Stomach (tissue), 9 donors: ENCODE measurements around the gene INO80. TPM values are rescaled to one million over a fixed set of nuclear protein-coding genes. Genes with fewer than 3 reads are reported as not detected.

ENCODE experiments used
- DNase-seq, 2 donors: peaks; one replicate each; pipeline versions ENCODE4 v3.0.0 to v3.0.0-alpha.2; 2013 to 2019
- H3K27ac ChIP-seq, 5 donors: fragments of 200-600 bp in 4 of 5; sonication (generic) in 4 of 5; one replicate each; pipeline ENCODE4 v1.5.1; 2013 to 2019; ENCODE audit warnings: mild to moderate bottlenecking in 1 of 5, moderate library complexity in 1 of 5
- H3K27me3 ChIP-seq, 3 donors: fragments of 200-600 bp; sonication (generic); one replicate each; pipeline ENCODE4 v1.5.1; 2017 to 2019; ENCODE audit warnings: mixed run types in 1 of 3
- H3K36me3 ChIP-seq, 4 donors: fragments of 200-600 bp; sonication (generic); 1 replicate in 3 of 4; 2 replicates in 1 of 4; pipeline ENCODE4 v1.5.1; 2016 to 2019
- H3K4me1 ChIP-seq, 4 donors: fragments of 200-600 bp; sonication (generic); one replicate each; pipeline ENCODE4 v1.5.1; 2016 to 2019
- H3K4me3 ChIP-seq, 4 donors: fragments of 200-600 bp; sonication (generic) in 3 of 4; one replicate each; pipeline ENCODE4 v1.5.1; 2016 to 2019; ENCODE audit warnings: mild to moderate bottlenecking in 1 of 4
- H3K9me3 ChIP-seq, 4 donors: fragments of 200-600 bp; sonication (generic); one replicate each; pipeline ENCODE4 v1.5.1; 2016 to 2019
- EP300 ChIP-seq: sonication (generic); formaldehyde crosslinking; IDR thresholded peaks from one replicate; pipeline ENCODE4 v1.6.1; 2017; ENCODE audit warnings: antibody characterized with exemption
- POLR2A ChIP-seq, 4 donors: fragments of 450-650 bp; IDR thresholded peaks; one replicate each; pipeline ENCODE4 v1.6.1; 2016; ENCODE audit warnings: antibody characterized with exemption in 4 of 4, control low read depth in 2 of 4, mild to moderate bottlenecking in 1 of 4, moderate library complexity in 1 of 4
- POLR2AphosphoS5 ChIP-seq, 3 donors: sonication (generic); formaldehyde crosslinking; IDR thresholded peaks; one replicate each; pipeline ENCODE4 v1.6.1; 2016; ENCODE audit warnings: antibody characterized with exemption in 3 of 3
- WGBS, 5 donors: extraction: QIAGEN DNeasy Blood & Tissue Kit in 3 of 5; methylation state at CpG; one replicate each; pipeline versions ENCODE4 v1.1.5 to v1.1.7; 2013 to 2018; 5-methylcytosine and 5-hydroxymethylcytosine counted together
- intact Hi-C: fragments of 100-400 bp; cut with DNase I; formaldehyde crosslinking; loops from one replicate; pipeline ENCODE4 v1.15.1; 2023; ENCODE audit warnings: low total_unique reads
- polyA plus RNA-seq, 3 donors: library from polyadenylated mRNA; stranded (reverse); fragments of 200-250 nt; gene quantifications; one replicate each; pipeline ENCODE4 v1.2.3, GENCODE V29; 2013
- total RNA-seq, 5 donors: library from RNA; depleted of rRNA; stranded (reverse); fragments of >200 nt; gene quantifications; one replicate each; pipeline versions ENCODE4 v1.1.0 to v1.2.3, GENCODE V29; 2014 to 2016
- TF ChIP-seq, protein P1 (sequence below), 7 experiments: fragments of 450-650 bp in 4 of 7; fragments of 200-600 bp in 3 of 7; sonication (generic) in 3 of 7; IDR thresholded peaks; one replicate each; pipeline ENCODE4 v1.5.1; 2016 to 2019; ENCODE audit warnings: antibody characterized with exemption in 7 of 7, control low read depth in 2 of 7, mild to moderate bottlenecking in 1 of 7
- donor health status: healthy with polysubstance abuse.
- donor health status: Bipolar disorder and iron deficiency.
- donor health status: healthy.

INO80 gene
- total and polyA plus RNA-seq, 8 donors: 4.6 to 40.8 (median 29.2) TPM

GRCh38 chr15:41024131-41024530, 91.9 kb downstream of the INO80 start:
- TF ChIP-seq, protein P1, sequence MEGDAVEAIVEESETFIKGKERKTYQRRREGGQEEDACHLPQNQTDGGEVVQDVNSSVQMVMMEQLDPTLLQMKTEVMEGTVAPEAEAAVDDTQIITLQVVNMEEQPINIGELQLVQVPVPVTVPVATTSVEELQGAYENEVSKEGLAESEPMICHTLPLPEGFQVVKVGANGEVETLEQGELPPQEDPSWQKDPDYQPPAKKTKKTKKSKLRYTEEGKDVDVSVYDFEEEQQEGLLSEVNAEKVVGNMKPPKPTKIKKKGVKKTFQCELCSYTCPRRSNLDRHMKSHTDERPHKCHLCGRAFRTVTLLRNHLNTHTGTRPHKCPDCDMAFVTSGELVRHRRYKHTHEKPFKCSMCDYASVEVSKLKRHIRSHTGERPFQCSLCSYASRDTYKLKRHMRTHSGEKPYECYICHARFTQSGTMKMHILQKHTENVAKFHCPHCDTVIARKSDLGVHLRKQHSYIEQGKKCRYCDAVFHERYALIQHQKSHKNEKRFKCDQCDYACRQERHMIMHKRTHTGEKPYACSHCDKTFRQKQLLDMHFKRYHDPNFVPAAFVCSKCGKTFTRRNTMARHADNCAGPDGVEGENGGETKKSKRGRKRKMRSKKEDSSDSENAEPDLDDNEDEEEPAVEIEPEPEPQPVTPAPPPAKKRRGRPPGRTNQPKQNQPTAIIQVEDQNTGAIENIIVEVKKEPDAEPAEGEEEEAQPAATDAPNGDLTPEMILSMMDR (IDR thresholded peaks at IDR 0.05): no peak
- TF ChIP-seq POLR2AphosphoS5 (IDR thresholded peaks at IDR 0.05) (no peak), EP300 (no peak), POLR2A (IDR thresholded peaks at IDR 0.05) (no peak)
- no peaks in the 10 kb centered on the region for H3K9me3 ChIP-seq
- H3K4me3 ChIP-seq: no peak overlapping the region
- peak overlapping the region in 4 of 5 donors; percentile 16 to 51 (median 21) for H3K27ac ChIP-seq
- DNase-seq: peak in 1 of 2 donors; percentile 72
- WGBS, 5 donors: 49 to 64% (median 59%) methylated on average over 4 of the region's 4 CpGs
- H3K36me3 ChIP-seq: peaks cover 13 to 75% (median 56%) of the 10 kb centered on the region in 4 donors
- H3K27me3 ChIP-seq: no peaks in the 10 kb centered on the region
- H3K4me1 ChIP-seq: peaks cover 9 to 52% (median 30%) of the 10 kb centered on the region in 4 donors
- intact Hi-C loops: loop anchor here (5.0 kb wide), 1 partner anchor 117 kb away; no protein-coding TSS in a partner anchor

DNA sequence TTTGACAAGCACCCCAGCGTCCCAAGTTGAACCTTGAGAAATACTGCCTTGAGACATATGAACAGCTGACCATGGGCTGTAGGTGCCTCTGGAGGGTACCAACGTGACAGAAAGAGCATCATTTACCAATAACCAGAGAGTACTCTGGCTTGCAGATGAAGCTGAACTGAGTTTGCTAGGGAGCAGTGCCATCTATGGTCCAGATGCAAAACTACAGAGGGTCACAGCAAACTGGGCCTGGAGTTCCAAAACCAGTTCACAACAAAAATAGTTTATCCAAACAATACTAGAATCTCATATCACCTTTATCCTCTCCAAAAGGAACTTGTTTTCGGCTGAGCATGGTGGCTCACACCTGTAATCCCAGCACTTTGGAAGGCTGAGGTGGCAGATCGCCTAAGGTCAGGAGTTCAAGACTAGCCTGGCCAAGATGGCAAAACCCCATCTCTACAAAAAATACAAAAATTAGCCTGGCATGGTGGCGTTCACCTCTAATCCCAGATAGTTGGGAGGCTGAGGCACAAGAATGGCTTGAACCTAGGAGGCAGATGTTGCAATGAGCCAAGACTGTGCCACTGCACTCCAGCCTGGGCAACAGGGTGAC, 93.5 kb downstream of the INO80 start:
- intact Hi-C loops: loop anchor here (5.0 kb wide), 1 partner anchor 115 kb away; no protein-coding TSS in a partner anchor
- Histone ChIP-seq H3K36me3 (peaks cover 13 to 76% (median 54%) of the 10 kb centered on the region in 4 donors), H3K27ac (peak overlapping the region in 1 of 5 donors; percentile 40), H3K4me3 (no peak overlapping the region), H3K4me1 (peaks cover 12 to 67% (median 41%) of the 10 kb centered on the region in 4 donors), H3K9me3 (no peaks in the 10 kb centered on the region), H3K27me3 (no peaks in the 10 kb centered on the region)
- TF ChIP-seq, protein P1 (IDR thresholded peaks at IDR 0.05): peak in 4 of 7 experiments; percentile 26 to 62 (median 46)
- TF ChIP-seq POLR2A (IDR thresholded peaks at IDR 0.05): no peak
- peak; percentile 32 to 84 for DNase-seq
- 42 to 59% (median 47%) methylated on average over 5 of the region's 5 CpGs for WGBS, 5 donors

GRCh38 chr15:41020829-41021228, 95.3 kb downstream of the INO80 start:
- Histone ChIP-seq H3K27me3 (no peaks in the 10 kb centered on the region), H3K36me3 (peaks cover 10 to 76% (median 53%) of the 10 kb centered on the region in 4 donors), H3K9me3 (no peaks in the 10 kb centered on the region), H3K4me3 (no peak overlapping the region), H3K4me1 (peaks cover 12 to 74% (median 42%) of the 10 kb centered on the region in 4 donors), H3K27ac (no peak overlapping the region)
- DNase-seq: no peak
- intact Hi-C loops: loop anchor here (5.0 kb wide), 1 partner anchor 114 kb away; no protein-coding TSS in a partner anchor
- 48 to 72% (median 57%) methylated on average over 6 of the region's 6 CpGs for WGBS, 5 donors
- TF ChIP-seq POLR2A (IDR thresholded peaks at IDR 0.05) (no peak), POLR2AphosphoS5 (IDR thresholded peaks at IDR 0.05) (no peak), EP300 (no peak)
- TF ChIP-seq, protein P1 (IDR thresholded peaks at IDR 0.05): no peak

DNA sequence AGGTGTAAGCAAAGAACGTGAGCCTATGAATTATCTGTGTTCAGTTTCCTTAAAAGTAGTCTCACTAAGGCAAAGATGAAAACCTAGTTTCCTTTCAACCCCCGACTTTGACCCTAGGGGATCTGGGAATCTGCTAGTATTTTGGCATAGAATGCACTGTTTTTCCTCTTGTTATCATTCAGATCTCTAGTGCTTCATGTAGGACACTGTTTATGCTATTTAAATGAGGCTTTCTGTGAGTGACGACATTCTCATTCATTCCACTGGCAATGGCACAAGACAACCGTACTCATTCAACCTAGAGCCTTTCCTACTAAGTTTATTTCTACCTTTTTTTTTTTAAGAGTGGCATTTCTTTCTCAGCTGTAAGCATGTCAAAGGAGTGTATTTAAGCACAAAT, 95.8 kb downstream of the INO80 start:
- Histone ChIP-seq H3K4me1 (peaks cover 12 to 68% (median 37%) of the 10 kb centered on the region in 4 donors), H3K9me3 (no peaks in the 10 kb centered on the region), H3K36me3 (peaks cover 12 to 76% (median 58%) of the 10 kb centered on the region in 4 donors), H3K4me3 (no peak overlapping the region), H3K27ac (peak overlapping the region in 1 of 5 donors; percentile 4), H3K27me3 (no peaks in the 10 kb centered on the region)
- 63 to 72% (median 68%) methylated on average over 4 of the region's 4 CpGs for WGBS, 5 donors
- TF ChIP-seq EP300: no peak
- TF ChIP-seq POLR2A (IDR thresholded peaks at IDR 0.05): no peak
- no peak for TF ChIP-seq POLR2AphosphoS5 (IDR thresholded peaks at IDR 0.05)
- TF ChIP-seq, protein P1 (IDR thresholded peaks at IDR 0.05): no peak
- intact Hi-C loops: loop anchor here (5.0 kb wide), 1 partner anchor 113 kb away; no protein-coding TSS in a partner anchor
- no peak for DNase-seq
